NT2/D1 (cell line): ENCODE measurements around the gene PTPRG.
A peak's percentile ranks its signal among the peaks of the same experiment; 100 is the strongest.

ENCODE experiments used
- DNase-seq: peaks from one replicate; pipeline ENCODE4 v3.0.0-alpha.2; 2011; ENCODE audit warnings: low read depth, low spot score
- H3K27me3 ChIP-seq: 2 replicates; pipeline ENCODE4 v1.6.0; 2011; ENCODE audit warnings: mild to moderate bottlenecking; ENCODE audit not compliant: insufficient read length, insufficient read depth
- H3K36me3 ChIP-seq: 2 replicates; pipeline ENCODE4 v1.6.1; 2011; ENCODE audit warnings: mild to moderate bottlenecking, low read length, mixed read lengths; ENCODE audit not compliant: insufficient read depth, insufficient read length
- H3K4me1 ChIP-seq: 2 replicates; pipeline ENCODE4 v1.5.1; 2011; ENCODE audit not compliant: insufficient read depth, insufficient read length
- H3K4me3 ChIP-seq: 2 replicates; pipeline ENCODE4 v1.5.1; 2011; ENCODE audit warnings: low read depth; ENCODE audit not compliant: insufficient read length
- H3K9ac ChIP-seq: 2 replicates; pipeline ENCODE4 v1.6.0; 2011; ENCODE audit warnings: low read depth; ENCODE audit not compliant: insufficient read length
- H3K9me3 ChIP-seq: 2 replicates; pipeline ENCODE4 v1.5.1; 2011; ENCODE audit warnings: mild to moderate bottlenecking, low read length; ENCODE audit not compliant: insufficient read depth
- SUZ12 ChIP-seq: IDR thresholded peaks from 2 replicates; pipeline ENCODE4 v1.6.1; 2011; ENCODE audit not compliant: insufficient read length, insufficient read depth; ENCODE audit errors: extremely low read depth
- YY1 ChIP-seq: IDR thresholded peaks from 2 replicates; pipeline ENCODE4 v1.6.1; 2011; ENCODE audit not compliant: insufficient read length, insufficient read depth
- ZNF274 ChIP-seq: IDR thresholded peaks from 2 replicates; pipeline ENCODE4 v1.6.1; 2011; ENCODE audit warnings: mild to moderate bottlenecking, low read depth, low read length

PTPRG gene

GRCh38 chr3:62325896-62326295 is 764.5 kb downstream of the PTPRG start:
- H3K27me3 ChIP-seq = no peaks in the 10 kb centered on the region
- DNase-seq = no peak

DNA sequence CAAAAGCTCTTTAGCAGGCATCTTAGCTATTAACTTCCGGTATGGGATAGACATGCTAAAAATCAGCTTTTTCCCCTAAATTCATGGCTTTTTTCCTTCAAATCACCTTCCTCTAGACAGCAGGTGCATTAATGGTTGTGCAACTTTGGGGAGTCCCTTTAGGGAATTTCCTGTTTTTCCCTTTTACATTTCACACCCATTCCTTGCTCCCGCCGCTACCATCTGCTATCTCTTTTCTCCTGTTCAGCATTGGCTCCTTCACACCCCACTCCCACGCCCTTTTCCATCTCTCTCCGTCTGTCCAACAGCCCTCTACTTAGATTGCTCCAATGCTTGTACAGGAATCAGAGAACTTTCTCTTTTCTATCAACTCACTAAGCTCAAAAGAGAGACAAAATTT is 768.6 kb downstream of the PTPRG start:
- H3K4me3 ChIP-seq = no peak overlapping the region
- no peak for TF ChIP-seq YY1
- no peak for TF ChIP-seq ZNF274
- no peak for TF ChIP-seq SUZ12
- DNase-seq = no peak
- H3K36me3 ChIP-seq = peaks cover 3% of the 10 kb centered on the region
- no peaks in the 10 kb centered on the region for H3K4me1 ChIP-seq
- H3K9ac ChIP-seq = no peak overlapping the region
- H3K9me3 ChIP-seq = no peaks in the 10 kb centered on the region
- H3K27me3 ChIP-seq = no peaks in the 10 kb centered on the region

More at GRCh38 chr3:62325896-62326295, 764.5 kb downstream of the PTPRG start:
- H3K4me3 ChIP-seq = no peak overlapping the region
- no peak overlapping the region for H3K9ac ChIP-seq
- peaks cover 7% of the 10 kb centered on the region; the same call in 1 of the 2 replicates for H3K9me3 ChIP-seq
- H3K36me3 ChIP-seq = peaks cover 14% of the 10 kb centered on the region
- no peaks in the 10 kb centered on the region for H3K4me1 ChIP-seq
- TF ChIP-seq YY1 (no peak), ZNF274 (no peak), SUZ12 (no peak)

DNA sequence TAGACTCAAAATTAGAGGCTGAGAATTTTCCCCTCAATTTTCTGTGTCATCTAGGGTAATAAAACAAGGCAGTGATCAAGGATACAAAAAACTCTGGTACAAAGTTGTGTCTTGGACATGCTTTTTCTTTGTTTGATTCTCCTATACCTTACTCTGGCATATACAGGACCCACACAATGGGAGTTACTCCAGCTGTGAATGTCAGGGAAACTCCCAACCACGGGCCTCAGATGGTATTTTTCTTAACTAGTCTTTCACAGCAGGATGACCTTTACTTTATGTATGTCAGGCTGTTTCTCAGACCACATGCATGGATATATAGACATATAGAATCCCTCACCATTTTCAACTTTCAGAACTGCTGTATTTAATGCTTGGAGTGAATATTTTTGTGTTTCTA is 770.6 kb downstream of the PTPRG start:
- DNase-seq = no peak
- H3K4me1 ChIP-seq = no peaks in the 10 kb centered on the region
- H3K27me3 ChIP-seq = no peaks in the 10 kb centered on the region
- peaks cover 3% of the 10 kb centered on the region for H3K36me3 ChIP-seq
- no peaks in the 10 kb centered on the region for H3K9me3 ChIP-seq
- H3K4me3 ChIP-seq = no peak overlapping the region
- no peak overlapping the region for H3K9ac ChIP-seq
- TF ChIP-seq SUZ12 (no peak), YY1 (no peak), ZNF274 (no peak)

GRCh38 chr3:62332835-62333244 is 771.5 kb downstream of the PTPRG start:
- DNase-seq = peak; percentile 3
- H3K4me1 ChIP-seq = no peaks in the 10 kb centered on the region
- no peak overlapping the region for H3K4me3 ChIP-seq
- no peaks in the 10 kb centered on the region for H3K9me3 ChIP-seq
- H3K27me3 ChIP-seq = no peaks in the 10 kb centered on the region
- TF ChIP-seq SUZ12 (no peak), ZNF274 (no peak), YY1 (no peak)
- H3K36me3 ChIP-seq = peaks cover 3% of the 10 kb centered on the region
- H3K9ac ChIP-seq = no peak overlapping the region

GRCh38 chr3:62335196-62335595 is 773.8 kb downstream of the PTPRG start:
- H3K27me3 ChIP-seq = no peaks in the 10 kb centered on the region
- no peaks in the 10 kb centered on the region for H3K9me3 ChIP-seq
- no peak overlapping the region for H3K9ac ChIP-seq
- peaks cover 3% of the 10 kb centered on the region for H3K36me3 ChIP-seq
- no peak for DNase-seq
- no peak overlapping the region for H3K4me3 ChIP-seq
- no peaks in the 10 kb centered on the region for H3K4me1 ChIP-seq
- no peak for TF ChIP-seq ZNF274
- TF ChIP-seq SUZ12 = no peak
- no peak for TF ChIP-seq YY1

GRCh38 chr3:62343755-62344154 is 782.4 kb downstream of the PTPRG start:
- no peaks in the 10 kb centered on the region for H3K9me3 ChIP-seq
- no peaks in the 10 kb centered on the region for H3K36me3 ChIP-seq
- H3K27me3 ChIP-seq = no peaks in the 10 kb centered on the region
- H3K4me3 ChIP-seq = no peak overlapping the region
- no peak for DNase-seq
- no peak overlapping the region for H3K9ac ChIP-seq
- TF ChIP-seq SUZ12 (no peak), YY1 (no peak), ZNF274 (no peak)
- H3K4me1 ChIP-seq = no peaks in the 10 kb centered on the region
